HG03378 (cell line): ENCODE results near the gene PON3.
"Not testable (repeated sequence)": the region's sequence is repeated elsewhere in the genome, so short reads cannot be mapped to it uniquely, and the experiment has no call there.

Experiments used
- ATAC-seq: cut with Tn5 transposase; IDR thresholded peaks from one replicate; pipeline ENCODE4 v1.9.1; 2021; ENCODE audit warnings: mild to moderate bottlenecking, moderate library complexity; ENCODE audit not compliant: unreplicated experiment

The PON3 gene

DNA sequence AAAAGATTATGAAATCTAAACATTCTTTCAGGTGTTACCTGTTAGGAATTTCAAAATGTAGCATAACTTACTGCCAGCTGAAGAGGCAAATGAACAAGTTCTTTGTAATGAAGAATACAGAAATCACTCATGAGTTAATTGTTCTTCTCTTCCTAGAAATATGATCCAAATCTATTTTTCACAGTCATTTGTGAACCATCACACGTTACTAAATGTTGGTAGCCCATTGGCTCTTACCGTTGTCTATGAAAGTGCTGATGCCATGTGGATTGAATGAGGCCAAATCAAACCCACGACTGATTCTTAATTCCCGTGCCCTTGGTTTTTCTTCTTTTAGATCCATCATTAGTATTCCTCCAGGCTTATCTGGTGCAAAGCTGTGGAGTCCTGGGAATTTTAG, 15.9 kb upstream of the PON3 start:
- no peak for ATAC-seq

DNA sequence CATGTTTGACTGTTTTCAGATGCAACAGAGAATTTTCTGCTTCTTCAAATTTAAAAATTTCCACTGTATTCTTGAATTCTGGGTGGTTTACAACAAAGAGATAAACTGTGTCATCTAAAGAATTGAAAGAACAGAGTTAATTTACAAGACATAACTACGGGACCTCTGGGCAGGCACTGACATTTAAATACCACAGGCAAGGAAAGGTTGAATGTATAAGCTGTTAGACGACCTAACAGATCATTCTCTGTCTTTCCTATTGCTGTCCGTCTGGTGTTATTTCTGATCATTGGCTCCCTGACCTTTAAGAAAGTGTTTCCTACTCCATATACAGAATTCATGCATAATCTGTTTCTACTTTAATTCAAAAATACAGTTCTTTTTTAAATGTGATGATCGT, 15.5 kb upstream of the PON3 start:
- no peak for ATAC-seq

DNA sequence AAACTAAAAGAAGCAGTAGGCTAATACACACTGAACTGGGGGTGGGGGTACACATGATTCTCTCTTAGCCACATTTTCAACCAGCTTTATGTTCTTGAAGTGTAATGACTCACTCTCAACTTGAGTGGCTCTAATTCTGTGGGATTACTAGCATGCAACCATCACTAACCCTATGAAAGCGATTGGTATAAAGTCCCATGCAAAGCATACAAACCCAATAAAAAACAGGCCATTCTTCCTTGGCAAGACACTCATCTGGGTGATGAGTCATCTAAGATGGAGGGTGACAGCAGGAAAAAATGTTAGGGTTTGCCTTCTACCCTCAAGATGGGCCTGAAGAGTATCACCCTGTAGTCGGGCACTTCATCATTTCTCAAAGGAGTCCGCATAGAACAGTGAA, 14.9 kb upstream of the PON3 start:
- no peak for ATAC-seq

DNA sequence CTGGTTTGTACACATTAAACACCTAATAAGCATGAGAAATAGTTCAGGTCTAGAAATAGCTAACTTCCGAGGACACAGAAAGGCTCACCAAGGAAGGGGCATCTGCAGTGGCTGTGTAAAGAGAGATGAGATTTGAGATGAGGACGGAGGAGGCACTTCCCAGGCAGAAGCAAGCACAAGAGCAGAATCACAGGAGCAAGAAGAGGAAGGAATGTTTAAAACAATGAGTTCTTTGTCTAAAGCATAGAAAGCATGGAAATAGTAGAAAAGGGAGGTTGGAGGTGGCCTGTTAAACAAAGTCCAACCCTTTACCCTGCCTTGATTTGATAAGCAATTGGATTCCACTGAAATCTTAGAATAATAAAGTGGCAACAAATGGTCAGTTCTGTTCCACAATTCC, 11.6 kb upstream of the PON3 start:
- ATAC-seq: no peak

DNA sequence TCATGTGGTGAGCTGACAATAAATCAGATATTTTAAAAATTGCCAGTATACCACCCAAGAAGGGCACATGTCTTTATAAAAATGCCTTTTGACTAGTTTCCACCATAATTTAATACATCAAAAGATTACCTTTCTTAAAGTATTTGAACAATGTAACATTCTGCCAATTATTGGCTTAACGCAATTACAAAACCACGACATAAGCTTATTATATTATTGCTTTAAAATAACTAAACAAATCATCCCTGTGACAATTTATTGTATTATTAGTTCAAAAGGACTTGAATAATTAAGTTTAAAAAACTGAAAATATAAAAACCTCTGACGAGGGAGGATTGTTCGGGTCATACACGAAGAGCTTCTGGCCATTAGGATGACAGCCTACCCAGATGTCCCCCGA, 9.6 kb upstream of the PON3 start:
- ATAC-seq: no peak

DNA sequence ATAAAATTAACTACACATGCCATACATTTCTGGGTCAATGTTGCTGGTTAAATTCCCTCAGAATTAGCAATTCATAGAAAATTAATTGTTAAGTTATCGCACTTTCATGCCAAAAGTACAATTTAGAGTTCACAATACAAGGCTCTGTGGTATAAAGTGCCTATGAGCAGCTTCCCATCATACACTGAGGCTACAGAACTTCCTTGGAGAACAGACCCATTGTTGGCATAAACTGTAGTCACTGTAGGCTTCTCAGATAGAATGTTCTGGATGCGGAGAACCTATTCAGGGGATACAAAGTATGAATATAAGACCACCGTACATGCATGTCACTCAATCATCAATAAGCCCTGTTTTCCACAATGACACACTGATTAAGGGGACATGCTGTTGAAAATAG, 9.0 kb upstream of the PON3 start:
- ATAC-seq: no peak

DNA sequence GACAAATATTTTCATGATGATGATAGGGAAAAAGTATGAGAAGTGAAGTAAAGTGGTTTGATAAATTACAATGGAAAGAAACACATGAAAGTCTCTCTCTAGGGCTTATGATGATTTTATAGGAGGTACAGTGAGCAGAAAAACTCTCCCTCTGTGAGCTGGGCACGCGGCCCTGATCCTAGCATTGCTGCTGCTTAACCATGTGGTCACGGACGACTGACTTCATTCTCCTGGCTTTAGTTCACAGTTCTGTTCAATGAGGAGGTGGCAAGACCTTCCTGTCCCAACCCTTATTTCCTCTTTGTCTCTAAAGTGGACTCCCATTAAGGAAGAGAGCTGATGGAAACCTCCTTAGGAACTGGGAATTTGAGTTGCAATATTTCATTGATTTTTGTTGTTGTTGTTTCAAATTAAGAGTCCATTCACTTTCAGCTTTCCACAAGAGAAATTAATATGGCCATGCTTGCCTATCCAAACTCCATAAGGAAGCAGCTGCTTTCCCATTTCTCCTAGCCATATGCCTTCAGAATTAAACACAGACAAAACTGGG, 8.2 kb upstream of the PON3 start:
- no peak for ATAC-seq

DNA sequence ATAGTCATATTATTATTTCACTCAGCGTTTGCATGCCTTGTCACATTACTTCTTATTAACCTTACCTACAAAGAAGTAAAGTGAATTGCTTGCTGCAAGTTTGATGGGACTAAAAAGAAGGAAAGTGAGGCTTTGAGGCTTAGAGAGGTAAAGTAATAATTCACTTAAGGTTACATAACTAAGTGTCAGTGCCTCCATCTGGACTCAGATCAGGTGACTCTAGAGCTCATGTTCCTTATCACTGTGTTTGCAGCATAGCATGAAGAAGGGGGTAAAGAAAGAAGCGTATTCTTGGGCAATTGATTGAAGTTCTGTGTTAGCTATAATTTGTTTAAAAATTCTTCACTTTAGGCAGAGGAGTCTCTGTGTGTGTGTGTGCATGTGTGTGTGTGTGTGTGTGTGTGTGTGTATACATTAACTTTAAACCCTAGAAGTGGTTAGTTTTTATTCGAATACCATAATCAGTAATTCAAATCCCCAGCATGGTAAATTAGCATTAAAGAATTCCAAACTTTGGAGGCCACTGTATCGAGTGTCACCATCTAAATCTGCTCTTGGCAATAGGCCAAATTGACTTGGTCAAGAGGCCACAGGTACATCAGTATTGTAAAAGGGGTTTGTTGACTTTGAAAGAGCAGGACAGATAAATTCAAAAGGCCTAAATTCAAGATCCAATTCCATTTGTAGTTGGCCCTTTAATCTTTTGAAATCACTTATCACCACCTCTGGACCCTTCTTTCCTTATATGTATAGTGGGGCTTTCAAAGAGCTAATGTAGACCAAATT, 2.2 kb upstream of the PON3 start:
- no peak for ATAC-seq

DNA sequence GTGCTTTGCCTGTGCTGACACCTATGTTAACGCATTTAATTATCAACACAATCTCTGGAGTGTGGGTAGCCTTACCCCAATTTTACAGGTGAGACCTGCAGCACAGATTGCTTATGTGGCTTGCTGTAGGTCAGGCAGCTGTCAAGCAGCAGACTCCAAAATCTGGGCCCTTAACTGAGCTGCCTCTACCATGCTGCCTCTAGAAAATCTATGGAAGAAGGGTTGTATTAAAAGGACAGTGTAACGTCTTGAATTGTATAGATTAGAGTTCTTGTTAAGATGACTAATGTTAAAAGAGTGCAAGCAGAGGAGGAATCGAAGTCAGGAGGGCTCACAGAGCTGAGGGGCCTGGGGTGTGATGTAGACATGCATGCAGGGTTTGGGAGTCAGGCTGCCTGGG, 1.2 kb upstream of the PON3 start:
- no peak for ATAC-seq

DNA sequence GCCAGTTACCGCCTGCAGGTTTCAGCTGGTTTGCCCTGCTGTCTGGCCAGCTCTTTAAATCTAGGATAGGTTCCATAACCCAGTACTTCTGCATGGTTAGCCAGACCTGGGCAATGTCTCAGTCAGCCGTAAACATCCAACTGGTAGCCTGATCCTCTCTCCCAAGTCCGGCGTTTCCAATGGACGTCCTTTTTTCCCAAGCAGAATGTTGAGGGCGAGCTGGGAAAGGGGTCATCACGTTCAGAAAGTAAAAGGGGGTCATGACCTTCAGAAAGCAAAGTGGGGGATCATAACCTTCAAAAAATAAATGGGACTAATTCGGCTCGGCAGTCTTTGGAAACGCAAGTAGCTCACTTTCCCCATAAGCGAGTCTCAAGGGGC, 430 bp downstream of the PON3 start:
- no peak for ATAC-seq

DNA sequence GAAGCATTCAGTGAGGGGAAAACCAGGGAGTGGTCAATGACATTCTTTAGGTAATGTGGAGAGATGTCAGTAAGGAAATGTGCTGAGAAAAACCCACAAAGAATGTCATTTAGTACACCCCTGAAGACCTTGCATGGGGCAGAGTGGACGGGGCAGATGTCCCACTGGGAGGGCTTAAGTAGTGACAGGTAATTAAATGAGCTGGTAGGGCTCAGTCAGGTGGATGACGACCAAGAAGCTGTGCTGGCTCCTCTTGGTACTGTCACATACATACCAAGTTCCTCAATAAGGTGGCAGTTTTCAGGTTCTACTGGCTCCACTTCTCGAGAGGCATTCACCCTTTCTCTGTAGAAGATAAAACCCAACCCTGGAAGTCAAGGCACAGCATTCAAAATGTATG, 1.8 kb downstream of the PON3 start:
- ATAC-seq: no peak

DNA sequence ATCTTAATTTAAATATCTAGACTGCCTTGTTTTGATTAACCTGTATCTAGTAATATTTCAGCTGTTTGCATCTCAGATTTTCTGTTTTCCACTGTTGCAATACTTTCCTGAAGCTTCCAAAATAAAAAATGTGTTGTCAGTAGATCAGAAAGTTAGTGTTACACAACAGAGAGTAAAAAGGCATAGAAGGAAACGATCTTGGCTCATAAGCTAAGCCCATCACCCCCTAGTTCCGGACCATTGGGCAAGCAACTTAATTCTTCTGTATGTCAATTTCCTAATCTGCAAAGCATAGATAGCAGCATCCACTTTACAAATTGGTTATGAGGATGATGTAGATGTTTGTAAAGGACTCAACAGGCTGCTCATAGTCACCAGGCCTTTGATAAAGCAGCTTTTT, 4.4 kb downstream of the PON3 start:
- ATAC-seq: no peak

DNA sequence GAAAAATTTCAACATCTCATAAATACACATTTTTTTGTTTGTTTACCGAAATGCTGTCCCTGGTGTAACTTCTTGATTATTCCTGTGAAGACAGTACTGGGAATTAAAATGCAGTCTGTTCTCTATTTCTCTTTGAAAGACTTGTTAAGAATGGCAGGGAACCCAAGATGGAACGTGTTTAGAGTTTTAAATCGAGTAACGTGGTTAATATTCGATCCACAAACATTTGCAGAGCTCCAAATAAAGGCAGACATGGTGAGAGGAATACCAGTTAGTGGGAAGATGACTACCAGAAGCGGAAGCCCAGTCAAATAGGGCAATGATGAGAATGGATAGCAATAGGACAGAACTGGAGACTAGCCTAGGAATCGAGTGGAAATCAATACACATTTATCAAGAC, 6.7 kb downstream of the PON3 start:
- ATAC-seq: no peak

DNA sequence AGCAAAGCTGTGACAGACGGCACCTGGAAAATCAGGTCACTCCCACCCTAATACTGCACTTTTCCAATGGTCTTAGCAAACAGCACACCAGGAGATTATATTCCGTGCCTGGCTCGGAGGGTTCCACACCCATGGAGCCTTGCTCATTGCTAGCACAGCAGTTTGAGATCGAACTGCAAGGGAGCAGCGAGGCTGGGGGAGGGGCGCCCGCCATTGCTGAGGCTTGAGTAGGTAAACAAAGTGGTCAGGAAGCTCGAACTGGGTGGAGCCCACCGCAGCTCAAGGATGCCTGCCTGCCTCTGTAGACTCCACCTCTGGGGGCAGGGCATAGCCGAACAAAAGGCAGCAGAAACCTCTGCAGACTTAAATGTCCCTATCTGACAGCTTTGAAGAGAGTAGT, 16.7 kb downstream of the PON3 start:
- not testable (repeated sequence) for ATAC-seq

DNA sequence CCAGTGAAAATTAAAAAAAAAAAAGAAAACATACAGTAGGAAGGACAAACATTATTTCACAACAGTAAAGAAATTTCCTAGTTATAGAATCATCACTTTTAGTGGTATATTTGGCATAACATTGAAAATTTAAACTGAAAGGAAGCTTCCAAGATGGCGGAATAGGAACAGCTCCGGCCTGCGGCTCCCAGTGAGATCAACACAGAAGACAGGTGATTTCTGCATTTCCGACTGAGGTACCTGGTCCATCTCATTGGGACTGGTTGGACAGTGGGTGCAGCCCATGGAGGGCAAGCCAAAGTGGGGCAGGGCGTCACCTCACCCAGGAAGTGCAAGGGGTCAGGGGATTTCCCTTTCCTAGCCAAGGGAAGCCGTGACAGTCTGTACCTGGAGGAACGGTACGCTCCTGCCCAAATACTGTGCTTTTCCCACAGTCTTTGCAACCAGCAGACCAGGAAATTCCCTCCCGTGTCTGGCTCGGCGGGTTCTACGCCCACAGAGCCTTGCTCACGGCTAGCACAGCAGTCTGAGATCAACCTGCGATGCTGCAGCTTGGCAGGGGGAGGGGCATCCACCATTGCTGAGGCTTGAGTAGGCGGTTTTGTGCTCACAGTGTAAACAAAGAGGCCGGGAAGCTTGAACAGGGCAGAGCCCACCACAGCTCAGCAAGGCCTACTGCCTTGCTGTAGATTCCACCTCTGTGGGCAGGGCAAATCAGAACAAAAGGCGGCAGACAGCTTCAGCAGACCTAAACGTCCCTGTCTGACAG, 19.4 kb downstream of the PON3 start:
- ATAC-seq: no peak

DNA sequence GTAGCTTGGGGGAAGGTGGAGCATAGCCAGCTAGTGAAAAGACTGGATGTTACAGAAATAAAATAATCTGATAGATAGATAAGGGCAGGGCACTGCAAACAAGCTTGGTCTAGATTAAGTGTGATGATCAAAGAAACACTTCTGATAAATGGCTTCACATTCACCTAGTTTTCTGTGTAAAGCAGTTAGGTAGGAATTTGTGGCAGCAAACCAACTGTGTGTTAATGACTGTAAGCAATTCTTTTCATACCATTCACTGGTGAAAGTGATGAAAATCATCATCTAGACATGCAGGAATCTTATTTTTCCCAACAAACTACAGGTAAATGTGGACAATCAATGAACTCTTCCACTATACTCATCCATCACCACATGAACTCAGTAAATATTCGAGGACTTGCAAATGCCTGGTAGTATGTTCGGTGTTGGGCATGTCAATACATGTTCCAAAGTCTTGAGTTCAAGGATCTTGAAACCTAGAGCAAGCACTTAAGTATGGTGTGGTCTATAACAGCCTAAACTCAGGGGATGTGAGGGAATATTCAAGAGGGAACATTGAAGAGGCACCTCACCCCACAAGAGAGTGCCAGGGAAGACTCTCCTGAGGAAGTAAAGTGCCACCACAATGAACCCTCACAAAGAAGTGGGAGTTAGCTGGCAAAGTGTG, 20.5 kb downstream of the PON3 start:
- ATAC-seq: no peak

DNA sequence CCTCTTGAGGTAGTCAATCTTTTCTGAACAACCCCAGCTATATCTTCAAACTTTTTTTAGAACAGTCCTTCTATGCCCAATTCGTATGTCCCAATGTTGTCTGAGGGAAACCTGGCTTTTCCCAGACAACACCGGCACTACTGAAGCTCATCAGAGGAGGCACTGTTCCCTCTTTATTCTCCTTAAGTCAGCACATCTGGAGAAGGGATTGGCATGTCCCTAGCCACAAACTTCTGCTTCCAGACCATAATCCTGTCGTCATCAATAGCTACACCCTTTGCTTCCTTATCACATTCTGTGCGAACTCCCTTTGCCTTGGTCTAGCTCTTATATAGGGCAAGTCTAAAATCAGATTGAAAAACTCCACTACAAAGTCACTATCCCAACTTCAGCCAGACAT, 22.9 kb downstream of the PON3 start:
- no peak for ATAC-seq

DNA sequence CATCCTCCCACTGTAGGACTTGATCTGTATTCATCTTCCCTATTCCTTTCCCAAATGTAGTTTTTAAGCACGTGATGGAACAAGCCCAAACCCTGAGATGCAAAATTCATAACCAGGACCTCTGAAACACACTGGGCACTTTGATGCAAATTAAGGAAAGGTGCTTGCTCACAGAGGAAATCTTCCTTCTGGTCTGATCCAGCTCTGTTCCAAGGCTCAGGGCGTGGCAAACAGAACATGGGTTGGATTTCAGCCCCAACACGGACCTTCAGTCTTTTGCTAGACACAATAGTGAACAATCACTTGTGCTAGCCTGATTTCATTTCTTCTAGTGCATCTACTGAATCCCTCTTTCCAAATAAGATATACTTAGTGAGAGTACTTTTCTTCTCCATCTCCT, 27.9 kb downstream of the PON3 start:
- ATAC-seq: no peak

DNA sequence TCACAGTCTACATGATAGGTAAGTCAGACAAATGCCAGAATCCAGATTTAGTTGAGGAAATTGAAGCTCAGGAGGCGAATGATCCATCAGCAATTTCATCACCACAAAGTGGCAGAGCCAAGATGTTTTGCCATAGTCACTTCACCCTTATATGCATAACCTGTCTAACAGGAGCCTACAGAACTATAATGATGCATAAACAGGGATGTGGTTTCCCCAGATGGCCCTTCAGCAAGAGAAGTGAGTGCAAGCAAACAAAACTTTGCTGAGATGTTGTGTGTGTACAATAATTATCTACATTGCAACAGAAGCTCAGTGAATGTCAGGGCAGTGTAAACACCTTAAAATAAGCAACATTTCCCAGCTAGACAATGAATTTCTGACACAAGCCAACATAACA, 28.6 kb downstream of the PON3 start:
- no peak for ATAC-seq

DNA sequence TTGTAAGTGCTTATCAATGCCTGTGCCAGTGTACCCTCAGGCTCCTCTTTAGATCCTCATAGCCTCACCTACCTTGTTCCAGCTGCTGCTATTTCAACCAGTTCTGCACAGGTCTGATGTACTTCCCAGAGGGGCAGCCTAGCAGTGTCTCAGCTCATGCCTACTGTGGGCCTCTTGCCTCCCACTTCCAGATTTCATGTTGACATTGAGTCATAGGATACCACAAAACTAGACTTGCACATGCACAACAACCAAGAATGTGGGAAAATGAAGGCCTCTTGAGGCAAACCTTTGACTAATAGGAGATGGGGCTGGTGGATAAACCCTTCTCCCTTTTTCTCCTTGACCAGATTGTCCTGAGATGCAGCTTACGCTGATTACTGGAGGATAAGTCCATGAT, 31.0 kb downstream of the PON3 start:
- ATAC-seq: no peak

DNA sequence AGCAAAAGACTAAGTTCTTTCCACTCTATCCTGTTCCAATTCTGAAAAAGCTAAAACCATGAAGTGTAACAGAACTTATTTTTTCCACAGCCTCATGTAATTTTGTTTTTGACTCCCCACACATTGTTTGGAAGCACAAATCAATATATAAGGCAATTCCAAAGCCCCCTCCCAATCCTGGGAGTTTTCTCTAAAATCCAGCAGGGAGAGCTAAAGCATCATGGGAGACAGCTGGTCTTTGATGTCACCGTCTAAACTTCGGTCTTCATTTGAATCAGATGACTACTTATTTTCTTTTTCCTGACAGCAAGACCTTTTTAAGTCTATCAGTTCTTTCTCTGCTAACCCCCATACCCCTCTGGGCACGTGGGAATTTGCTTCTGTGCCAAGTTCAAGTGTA, 38.6 kb downstream of the PON3 start:
- no peak for ATAC-seq
